WI38 (cell line): ENCODE measurements around the gene GSTT4.
"Not testable (repeated sequence)": the region's sequence is repeated elsewhere in the genome, so short reads cannot be mapped to it uniquely, and the experiment has no call there.

Source experiments
- H3K4me3 ChIP-seq: 2 replicates; pipeline ENCODE4 v1.5.1; 2011; ENCODE audit warnings: low read depth, mild to moderate bottlenecking, control low read depth, low read length
- TF ChIP-seq, protein P1 (sequence below): IDR thresholded peaks from 2 replicates; pipeline ENCODE4 v1.5.1; 2012; ENCODE audit warnings: low read depth, mild to moderate bottlenecking, control low read depth, low read length

Gene GSTT4

DNA sequence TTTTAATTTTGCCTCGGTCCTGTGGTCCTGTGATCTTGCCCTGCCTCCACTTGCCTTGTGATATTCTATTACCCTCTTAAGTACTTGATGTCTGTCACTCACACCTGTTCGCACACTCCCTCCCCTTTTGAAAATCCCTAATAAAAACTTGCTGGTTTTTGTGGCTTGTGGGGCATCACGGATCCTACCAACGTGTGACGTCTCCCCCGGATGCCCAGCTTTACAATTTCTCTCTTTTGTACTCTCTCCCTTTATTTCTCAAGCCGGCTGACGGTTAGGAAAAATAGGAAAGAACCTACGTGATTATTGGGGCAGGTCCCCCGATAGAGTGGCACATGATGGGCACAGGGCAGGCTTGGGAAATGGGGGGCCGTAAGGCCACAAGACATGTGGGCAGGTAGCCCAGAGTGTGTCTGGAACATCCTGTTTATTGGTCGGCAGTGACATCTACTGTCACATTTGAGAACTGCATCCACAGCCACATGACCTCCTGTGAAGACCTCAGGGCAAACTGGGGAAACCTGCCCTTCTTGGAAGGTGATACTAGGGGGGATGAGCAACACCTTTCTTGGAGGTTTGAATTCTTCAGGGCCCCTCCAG, 48.9 kb downstream of the GSTT4 start:
- H3K4me3 ChIP-seq = not testable (repeated sequence)
- TF ChIP-seq, protein P1, sequence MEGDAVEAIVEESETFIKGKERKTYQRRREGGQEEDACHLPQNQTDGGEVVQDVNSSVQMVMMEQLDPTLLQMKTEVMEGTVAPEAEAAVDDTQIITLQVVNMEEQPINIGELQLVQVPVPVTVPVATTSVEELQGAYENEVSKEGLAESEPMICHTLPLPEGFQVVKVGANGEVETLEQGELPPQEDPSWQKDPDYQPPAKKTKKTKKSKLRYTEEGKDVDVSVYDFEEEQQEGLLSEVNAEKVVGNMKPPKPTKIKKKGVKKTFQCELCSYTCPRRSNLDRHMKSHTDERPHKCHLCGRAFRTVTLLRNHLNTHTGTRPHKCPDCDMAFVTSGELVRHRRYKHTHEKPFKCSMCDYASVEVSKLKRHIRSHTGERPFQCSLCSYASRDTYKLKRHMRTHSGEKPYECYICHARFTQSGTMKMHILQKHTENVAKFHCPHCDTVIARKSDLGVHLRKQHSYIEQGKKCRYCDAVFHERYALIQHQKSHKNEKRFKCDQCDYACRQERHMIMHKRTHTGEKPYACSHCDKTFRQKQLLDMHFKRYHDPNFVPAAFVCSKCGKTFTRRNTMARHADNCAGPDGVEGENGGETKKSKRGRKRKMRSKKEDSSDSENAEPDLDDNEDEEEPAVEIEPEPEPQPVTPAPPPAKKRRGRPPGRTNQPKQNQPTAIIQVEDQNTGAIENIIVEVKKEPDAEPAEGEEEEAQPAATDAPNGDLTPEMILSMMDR = peak; percentile 80

DNA sequence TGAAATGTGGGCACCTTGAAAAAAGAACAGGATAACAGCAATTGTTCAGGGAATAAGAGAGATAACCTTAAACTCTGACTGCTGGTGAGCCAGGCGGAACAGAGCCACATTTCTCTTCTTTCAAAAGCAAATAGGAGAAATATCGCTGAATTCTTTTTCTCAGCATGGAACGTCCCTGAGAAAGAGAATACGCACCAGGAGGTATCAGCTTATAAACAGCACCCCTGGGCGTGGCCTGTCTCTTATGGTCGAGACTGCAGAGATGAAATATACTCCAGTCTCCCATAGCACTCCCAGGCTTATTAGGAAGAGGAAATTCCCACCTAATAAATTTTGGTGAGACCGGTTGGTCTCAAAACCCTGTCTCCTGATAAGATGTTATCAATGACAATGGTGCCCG, 49.4 kb downstream of the GSTT4 start:
- not testable (repeated sequence) for H3K4me3 ChIP-seq

DNA sequence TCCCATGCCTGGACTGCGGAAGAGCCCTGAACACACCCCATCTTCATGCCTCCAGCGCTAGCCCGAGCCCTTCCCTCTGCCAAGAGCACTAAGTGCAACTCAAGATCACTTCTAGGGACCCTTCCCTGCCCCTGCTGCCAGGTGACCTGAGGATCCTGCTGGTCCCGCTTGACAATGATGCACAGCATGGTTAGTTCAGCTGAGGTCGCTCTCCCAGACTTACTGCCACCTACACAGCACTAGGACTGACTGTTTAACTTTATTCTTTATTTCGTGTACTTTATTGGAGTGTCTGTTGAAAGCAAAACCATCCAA, 50.3 kb downstream of the GSTT4 start:
- not testable (repeated sequence) for H3K4me3 ChIP-seq

DNA sequence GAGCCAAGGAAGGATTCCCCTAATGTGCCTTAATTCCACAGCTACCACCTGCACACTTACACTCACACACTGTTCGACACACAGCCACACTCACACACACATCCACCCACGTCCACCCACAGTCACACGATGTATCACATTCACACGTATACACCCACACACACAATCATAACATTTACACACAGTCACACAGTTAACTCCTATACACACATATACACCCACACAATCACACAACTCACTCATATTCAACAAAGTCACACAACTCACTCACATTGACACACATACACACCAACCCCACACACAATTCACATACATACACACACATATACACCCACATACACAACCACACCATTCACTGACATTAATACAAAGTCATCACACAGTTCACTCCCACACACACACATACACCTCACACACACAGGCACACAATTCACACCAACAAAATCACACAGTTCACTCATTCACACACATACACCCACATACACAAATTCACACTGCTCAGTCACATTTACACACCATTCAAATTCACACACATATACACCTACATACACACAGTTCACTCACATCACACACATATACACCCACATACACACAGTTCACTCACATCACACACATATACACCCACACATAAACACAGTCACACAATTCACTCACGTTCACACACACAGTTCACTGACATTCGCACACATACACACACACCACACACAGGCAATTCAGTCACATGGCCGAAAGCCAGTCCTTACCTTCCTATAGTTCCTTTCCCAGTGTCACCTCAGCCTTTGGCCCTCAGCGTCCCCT, 50.9 kb downstream of the GSTT4 start:
- H3K4me3 ChIP-seq = not testable (repeated sequence)

DNA sequence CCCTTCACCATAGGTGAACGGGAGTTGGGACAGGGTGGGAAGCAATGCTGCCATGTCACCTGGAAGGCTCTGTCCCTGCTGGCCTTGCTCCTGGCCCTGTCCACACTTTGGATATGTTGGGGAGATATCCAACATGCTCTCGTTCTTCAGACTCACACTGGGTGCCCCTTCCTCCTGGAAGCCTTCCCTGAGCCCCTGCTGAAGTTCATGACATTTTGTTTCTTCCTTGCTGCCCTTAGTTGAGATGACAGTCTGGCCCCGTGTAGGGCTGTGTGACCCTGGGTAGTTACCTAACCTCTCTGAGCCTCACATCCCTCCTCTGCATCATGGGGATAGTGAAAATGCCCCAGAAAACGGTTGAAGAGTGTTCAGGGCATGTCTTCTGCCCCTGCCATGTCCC, 51.8 kb downstream of the GSTT4 start:
- not testable (repeated sequence) for H3K4me3 ChIP-seq

DNA sequence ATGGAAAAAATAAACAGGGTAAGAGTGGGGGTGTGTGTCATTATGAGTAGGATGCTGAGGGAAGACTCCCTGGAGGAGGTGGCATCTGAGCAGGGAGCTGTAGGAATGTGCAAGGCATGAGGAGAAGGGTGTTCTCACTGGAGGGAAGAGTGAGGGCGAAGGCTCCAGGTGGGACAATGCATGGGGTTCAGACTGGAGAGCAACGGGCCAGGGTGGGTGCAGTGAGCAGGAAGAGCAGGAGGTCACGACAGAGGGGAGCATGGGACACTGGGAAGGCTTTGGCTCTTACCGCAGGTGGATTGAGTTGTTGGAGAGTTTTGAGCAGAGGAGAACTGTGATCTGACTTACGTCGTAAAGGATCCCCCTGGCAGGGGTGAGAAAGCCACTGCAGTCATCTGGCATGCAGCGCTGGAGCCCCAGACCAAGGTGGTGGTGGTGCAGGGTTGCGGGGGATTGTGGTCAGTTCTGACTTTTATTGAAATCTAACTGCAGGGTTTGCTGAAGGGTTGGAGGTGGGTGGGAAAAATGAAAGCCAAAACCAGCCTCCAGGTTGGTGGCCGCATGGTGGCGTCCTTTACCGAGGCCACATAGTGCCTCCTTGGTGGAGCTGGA, 52.4 kb downstream of the GSTT4 start:
- H3K4me3 ChIP-seq = not testable (repeated sequence)

DNA sequence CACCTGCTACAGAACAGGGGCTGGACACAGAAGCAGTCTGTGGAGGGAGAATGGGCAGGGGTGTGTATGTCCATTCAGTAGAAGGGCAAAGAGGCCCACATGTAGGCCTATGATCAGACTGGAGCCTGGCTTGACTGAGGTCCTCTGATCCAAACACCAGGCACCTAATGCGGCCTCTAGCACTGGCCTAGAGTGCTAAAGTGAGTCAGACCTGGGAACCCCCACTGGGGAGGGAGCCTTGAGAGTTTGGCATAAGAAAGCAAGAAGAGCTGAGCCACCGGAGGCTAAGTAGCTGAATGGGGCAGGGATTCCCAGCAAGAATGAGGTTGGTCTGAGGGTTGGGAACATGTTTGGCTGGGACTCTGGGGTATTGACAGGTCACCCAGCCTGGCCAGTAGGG, 53.9 kb downstream of the GSTT4 start:
- H3K4me3 ChIP-seq = not testable (repeated sequence)

DNA sequence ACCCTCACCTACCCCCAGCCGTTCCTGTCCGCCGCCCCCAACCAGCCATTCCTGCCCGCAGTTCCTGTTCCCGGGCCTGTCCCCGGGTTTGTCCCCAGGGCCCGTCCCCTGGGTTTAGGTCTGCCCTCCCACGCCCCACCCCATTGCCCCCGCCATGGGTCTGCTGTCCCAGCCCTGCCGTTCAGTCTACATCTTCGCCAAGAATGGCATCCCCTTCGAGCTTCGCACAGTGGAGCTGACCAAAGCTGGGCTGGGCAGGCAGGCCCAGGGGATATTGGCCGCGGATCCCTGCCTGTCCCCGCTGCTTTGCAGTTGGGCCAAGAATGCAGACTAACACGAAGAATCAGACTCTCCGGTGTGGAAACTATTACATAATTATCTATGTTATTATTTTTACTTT, 55.5 kb downstream of the GSTT4 start:
- H3K4me3 ChIP-seq = not testable (repeated sequence)
